Neural crest cell (in vitro differentiated cells): ENCODE results near the gene SAMSN1. TPM values are rescaled to one million over a fixed set of nuclear protein-coding genes. Genes with fewer than 3 reads are reported as not detected.
"Not testable (repeated sequence)": the region's sequence is repeated elsewhere in the genome, so short reads cannot be mapped to it uniquely, and the experiment has no call there.

Source experiments
- DNase-seq: peaks from one replicate; pipeline ENCODE4 v3.0.0; 2021; ENCODE audit warnings: low read depth, mixed read lengths, low spot score
- H3K27ac Mint-ChIP-seq: one replicate; pipeline ENCODE4 v1.8.0; 2021; ENCODE audit warnings: mild to moderate bottlenecking, mixed read lengths; ENCODE audit not compliant: unreplicated experiment
- H3K27me3 Mint-ChIP-seq: 2 replicates; pipeline ENCODE4 v1.8.0; 2021; ENCODE audit warnings: low read depth, mild to moderate bottlenecking, mixed read lengths
- H3K36me3 Mint-ChIP-seq: 2 replicates; pipeline ENCODE4 v1.8.0; 2021; ENCODE audit warnings: low read depth, mild to moderate bottlenecking, mixed read lengths
- H3K4me1 Mint-ChIP-seq: 2 replicates; pipeline ENCODE4 v1.8.0; 2021; ENCODE audit warnings: mixed read lengths
- H3K4me3 Mint-ChIP-seq: one replicate; pipeline ENCODE4 v1.8.0; 2021; ENCODE audit warnings: mild to moderate bottlenecking, mixed read lengths
- H3K9me3 Mint-ChIP-seq: 2 replicates; pipeline ENCODE4 v1.8.0; 2021; ENCODE audit warnings: mixed read lengths
- CTCF ChIP-seq: fragments of 200-600 bp; sonication (generic); conservative IDR thresholded peaks from 2 replicates; pipeline ENCODE4 v1.5.0; 2021; ENCODE audit warnings: antibody characterized with exemption, mild to moderate bottlenecking
- total RNA-seq: library from RNA; stranded (reverse); gene quantifications from 2 replicates; pipeline ENCODE4 v1.2.1, GENCODE V29; 2021

Gene SAMSN1
- total RNA-seq, 1 donor from 2014 or later: not detected

- Mint-ChIP-seq H3K27me3 (no peaks in the 10 kb centered on the region), H3K4me3 (no peak overlapping the region), H3K27ac (no peak overlapping the region), H3K4me1 (no peaks in the 10 kb centered on the region), H3K36me3 (no peaks in the 10 kb centered on the region), H3K9me3 (peaks cover 2% of the 10 kb centered on the region)
- no peak for DNase-seq
- no peak for TF ChIP-seq CTCF
Observed at GRCh38 chr21:14553422-14553821, 7.3 kb upstream of the SAMSN1 start.

- no peak overlapping the region for H3K27ac Mint-ChIP-seq
- no peak for DNase-seq
- H3K4me1 Mint-ChIP-seq: no peaks in the 10 kb centered on the region
- no peak for TF ChIP-seq CTCF
- H3K36me3 Mint-ChIP-seq: no peaks in the 10 kb centered on the region
- H3K9me3 Mint-ChIP-seq: peaks cover 2% of the 10 kb centered on the region
- H3K27me3 Mint-ChIP-seq: no peaks in the 10 kb centered on the region
- no peak overlapping the region for H3K4me3 Mint-ChIP-seq
Observed at GRCh38 chr21:14551741-14552140, 5.6 kb upstream of the SAMSN1 start.

- Mint-ChIP-seq H3K4me3 (no peak overlapping the region), H3K27ac (no peak overlapping the region), H3K27me3 (no peaks in the 10 kb centered on the region), H3K9me3 (peaks cover 2% of the 10 kb centered on the region), H3K36me3 (no peaks in the 10 kb centered on the region), H3K4me1 (no peaks in the 10 kb centered on the region)
- no peak for TF ChIP-seq CTCF
- DNase-seq: no peak
Observed at GRCh38 chr21:14550135-14550534, 4.0 kb upstream of the SAMSN1 start.

DNA sequence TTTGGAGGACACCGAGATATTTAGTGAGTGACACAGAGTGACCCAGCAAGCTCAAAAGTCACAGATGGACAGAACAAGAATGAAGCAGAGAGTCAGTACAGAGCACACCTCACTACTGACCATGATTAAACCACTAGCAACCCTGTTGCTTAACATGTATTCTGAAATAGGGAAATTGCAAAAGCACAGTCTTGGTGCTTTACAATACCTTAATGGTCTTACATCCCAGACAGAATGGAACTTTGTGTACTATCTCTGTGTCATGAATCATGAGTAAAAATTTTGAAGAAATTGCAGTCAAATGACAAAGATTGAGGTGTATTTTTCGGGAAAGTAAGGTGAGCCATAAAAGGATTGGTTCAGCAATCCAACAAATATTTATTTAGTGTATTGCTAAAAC is 2.7 kb upstream of the SAMSN1 start:
- H3K9me3 Mint-ChIP-seq: peaks cover 2% of the 10 kb centered on the region
- no peaks in the 10 kb centered on the region for H3K4me1 Mint-ChIP-seq
- no peak for TF ChIP-seq CTCF
- no peaks in the 10 kb centered on the region for H3K36me3 Mint-ChIP-seq
- no peak overlapping the region for H3K4me3 Mint-ChIP-seq
- H3K27me3 Mint-ChIP-seq: no peaks in the 10 kb centered on the region
- no peak for DNase-seq
- H3K27ac Mint-ChIP-seq: no peak overlapping the region

DNA sequence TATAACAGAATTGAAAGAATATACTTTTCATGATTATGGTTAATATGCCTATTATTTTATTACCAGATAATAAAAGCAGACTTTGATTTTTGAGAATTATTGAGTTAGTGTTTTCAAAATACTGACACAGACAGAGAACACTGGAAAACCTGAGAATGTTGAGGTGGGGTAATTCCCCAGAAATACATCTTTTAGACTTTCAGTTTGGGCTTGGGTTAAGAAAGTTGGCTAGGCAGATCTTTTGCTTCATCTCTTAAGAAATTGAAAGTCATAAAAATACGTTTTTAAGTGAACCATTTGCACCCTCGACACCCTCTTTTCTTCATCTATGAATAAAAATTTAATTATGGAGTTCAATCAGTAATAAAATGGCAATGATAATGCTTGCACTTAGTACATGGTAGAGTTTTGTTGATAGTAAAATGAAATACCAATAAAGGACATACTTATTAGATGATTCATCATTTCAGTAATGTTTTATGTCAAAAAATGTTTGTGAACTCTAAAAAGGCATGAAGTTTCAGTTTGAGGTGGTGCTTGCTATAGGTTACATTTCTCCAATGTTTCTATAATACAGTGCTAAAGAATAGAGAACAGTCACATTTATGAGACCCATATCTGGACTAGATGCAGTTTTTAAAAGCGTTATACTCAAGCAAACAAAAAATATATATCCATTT is 1.9 kb upstream of the SAMSN1 start:
- TF ChIP-seq CTCF: no peak
- Mint-ChIP-seq H3K9me3 (peaks cover 2% of the 10 kb centered on the region), H3K4me1 (no peaks in the 10 kb centered on the region), H3K27ac (no peak overlapping the region), H3K4me3 (no peak overlapping the region), H3K36me3 (no peaks in the 10 kb centered on the region), H3K27me3 (no peaks in the 10 kb centered on the region)
- DNase-seq: no peak

- not testable (repeated sequence) for H3K4me1 Mint-ChIP-seq, H3K27ac Mint-ChIP-seq, H3K4me3 Mint-ChIP-seq, H3K27me3 Mint-ChIP-seq, DNase-seq, H3K36me3 Mint-ChIP-seq, H3K9me3 Mint-ChIP-seq
Observed at GRCh38 chr21:14546719-14547118, 604 bp upstream of the SAMSN1 start.
